Activated CD4-positive, alpha-beta T cell treated with anti-CD3 and anti-CD28 coated beads, Interleukin-2, amount 10 ng/mL, durations not matched to agents 24 days and 14 days (primary cell): ENCODE results near the gene CAPSL. TPM values are rescaled to one million over a fixed set of nuclear protein-coding genes. Genes with fewer than 3 reads are reported as not detected.

Experiments used
- DNase-seq: peaks from one replicate; pipeline ENCODE4 v3.0.0; 2022
- H3K27ac Mint-ChIP-seq: one replicate; pipeline ENCODE4 v1.8.0; 2022; ENCODE audit warnings: mild to moderate bottlenecking, mixed read lengths
- H3K27me3 Mint-ChIP-seq: one replicate; pipeline ENCODE4 v1.8.0; 2022; ENCODE audit warnings: mixed read lengths
- H3K36me3 Mint-ChIP-seq: one replicate; pipeline ENCODE4 v1.8.0; 2022; ENCODE audit warnings: low read depth, mild to moderate bottlenecking, mixed read lengths
- H3K4me1 Mint-ChIP-seq: one replicate; pipeline ENCODE4 v1.8.0; 2021; ENCODE audit warnings: mixed read lengths
- H3K4me3 Mint-ChIP-seq: one replicate; pipeline ENCODE4 v1.8.0; 2022; ENCODE audit warnings: mild to moderate bottlenecking, moderate library complexity, mixed read lengths
- H3K9me3 Mint-ChIP-seq: one replicate; pipeline ENCODE4 v1.8.0; 2021; ENCODE audit warnings: mixed read lengths
- intact Hi-C: fragments of 100-400 bp; cut with micrococcal nuclease; formaldehyde crosslinking; loops from one replicate; pipeline ENCODE4 v1.15.1; 2023
- total RNA-seq: library from RNA; stranded (reverse); gene quantifications from 2 replicates; pipeline ENCODE4 v1.2.3, GENCODE V29; 2022

Gene CAPSL
- total RNA-seq, 1 donor from 2014 or later = not detected

DNA sequence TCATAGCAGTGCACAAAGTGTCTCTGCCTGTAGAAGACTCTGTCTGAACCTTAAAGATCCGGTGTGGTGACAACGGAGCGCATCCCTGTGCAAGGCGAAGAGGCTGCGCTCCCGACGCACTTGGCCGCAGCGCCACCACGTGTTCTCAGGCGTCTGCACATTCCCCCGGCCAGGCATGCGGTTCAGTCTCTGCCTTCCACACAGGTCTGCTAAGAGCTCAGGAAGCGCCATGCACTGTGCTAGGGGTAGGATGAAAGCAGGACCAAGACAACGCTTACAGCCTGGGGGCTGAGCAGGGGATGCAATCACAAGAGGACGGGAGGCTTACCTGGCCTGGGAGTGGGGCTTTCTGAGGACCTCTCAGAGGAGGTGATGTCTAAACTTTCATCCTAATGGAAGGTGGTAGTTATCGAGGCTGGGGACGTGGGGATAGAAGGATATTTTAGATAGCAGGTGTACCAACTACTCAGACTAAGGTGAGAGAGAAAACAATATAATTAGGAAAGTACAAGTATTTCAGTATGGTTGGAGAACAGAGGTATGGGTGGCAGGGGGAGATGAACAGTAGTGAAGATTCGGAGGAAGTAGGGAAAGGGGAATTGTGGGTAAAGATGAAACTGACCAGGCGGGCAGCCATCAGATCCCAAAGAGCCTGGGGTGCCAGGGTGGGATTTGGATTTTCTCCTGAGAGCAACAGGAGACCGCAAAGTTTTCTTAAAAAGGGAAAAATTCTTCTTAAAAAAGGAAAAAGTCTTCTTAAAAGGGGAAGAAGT lies 13.3 kb downstream of the CAPSL start:
- Mint-ChIP-seq H3K27me3 (peaks cover 7% of the 10 kb centered on the region), H3K27ac (peak overlapping the region; percentile 81), H3K9me3 (no peaks in the 10 kb centered on the region), H3K4me3 (peak overlapping the region; percentile 77), H3K4me1 (peaks cover 26% of the 10 kb centered on the region), H3K36me3 (no peaks in the 10 kb centered on the region)
- peak; percentile 96 for DNase-seq
- intact Hi-C loops = loop anchor here (1.0 to 5.0 kb wide), 11 partner anchors 21 to 923 kb away; partner anchors contain the start of gene SPEF2

DNA sequence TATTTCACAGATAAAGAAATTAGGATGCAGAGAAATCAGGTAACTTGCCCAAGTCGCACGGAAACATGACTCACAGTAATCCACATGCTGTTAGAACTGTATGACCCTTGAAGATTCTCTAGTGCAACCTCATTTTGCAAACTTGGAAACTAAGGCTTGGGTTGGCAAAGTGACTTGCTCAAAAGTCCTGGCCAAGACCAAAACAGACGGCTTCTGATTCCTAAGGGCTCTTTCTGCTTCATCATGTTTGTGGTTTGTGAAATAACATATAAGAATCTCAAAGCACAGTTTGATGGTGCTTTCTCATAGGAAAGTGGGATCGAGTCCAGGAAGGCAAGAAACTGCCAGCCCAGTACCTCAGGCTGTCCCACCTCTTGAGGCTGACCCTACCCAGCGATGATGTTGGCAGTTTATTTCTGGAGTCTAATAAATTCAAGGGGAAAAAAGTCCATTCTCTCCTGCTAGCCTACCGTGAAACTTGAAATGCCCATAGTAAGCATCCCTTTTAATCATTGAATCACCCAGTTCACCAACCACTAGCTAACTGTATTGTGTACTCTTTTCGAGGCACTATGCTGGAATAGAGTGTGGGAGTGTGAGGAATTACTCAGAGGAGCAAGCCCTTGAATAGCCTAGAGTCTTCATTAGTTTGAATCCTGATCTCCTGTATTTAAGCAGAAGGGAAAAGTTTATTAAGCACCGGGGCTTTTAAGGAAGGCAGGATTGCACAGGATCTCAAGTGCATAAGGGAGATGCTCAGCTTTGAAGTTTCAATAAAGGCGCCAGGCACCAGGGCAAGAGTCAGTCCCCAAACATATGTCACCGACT lies 14.1 kb downstream of the CAPSL start:
- H3K27ac Mint-ChIP-seq = peak overlapping the region; percentile 81

DNA sequence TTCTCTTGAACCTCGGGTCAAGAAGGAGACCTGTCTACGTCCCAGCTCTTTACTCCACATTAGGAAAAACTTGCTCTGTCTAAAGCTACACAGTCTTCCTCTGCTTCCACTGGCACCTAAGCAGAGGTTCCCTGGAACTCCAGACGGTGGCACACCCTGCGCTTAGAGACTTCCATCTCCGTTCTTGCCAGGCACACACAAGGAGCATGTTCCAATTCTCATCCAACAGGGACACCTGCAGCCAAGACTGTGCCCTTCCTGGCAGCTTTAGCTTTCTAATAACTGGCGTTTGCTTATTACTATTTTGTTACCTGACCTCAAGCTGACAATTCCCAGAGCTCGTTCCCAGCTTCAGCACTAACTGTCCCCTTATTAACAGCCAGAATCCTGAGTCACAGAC lies 16.0 kb downstream of the CAPSL start:
- H3K27ac Mint-ChIP-seq = peak overlapping the region; percentile 65
- H3K9me3 Mint-ChIP-seq = peaks cover 7% of the 10 kb centered on the region
- intact Hi-C loops = no loop called here
- DNase-seq = no peak
- H3K36me3 Mint-ChIP-seq = peaks cover 11% of the 10 kb centered on the region
- peaks cover 6% of the 10 kb centered on the region for H3K27me3 Mint-ChIP-seq
- H3K4me3 Mint-ChIP-seq = no peak overlapping the region
- peaks cover 38% of the 10 kb centered on the region for H3K4me1 Mint-ChIP-seq

More for the DNA sequence above, 14.1 kb downstream of the CAPSL start:
- Mint-ChIP-seq H3K36me3 (peaks cover 4% of the 10 kb centered on the region), H3K27me3 (peaks cover 7% of the 10 kb centered on the region), H3K4me3 (peak overlapping the region; percentile 77), H3K9me3 (peaks cover 5% of the 10 kb centered on the region), H3K4me1 (peaks cover 31% of the 10 kb centered on the region)
- DNase-seq = no peak
- intact Hi-C loops = loop anchor here (1.0 to 2.0 kb wide), 5 partner anchors 20 to 140 kb away; no protein-coding TSS in a partner anchor

DNA sequence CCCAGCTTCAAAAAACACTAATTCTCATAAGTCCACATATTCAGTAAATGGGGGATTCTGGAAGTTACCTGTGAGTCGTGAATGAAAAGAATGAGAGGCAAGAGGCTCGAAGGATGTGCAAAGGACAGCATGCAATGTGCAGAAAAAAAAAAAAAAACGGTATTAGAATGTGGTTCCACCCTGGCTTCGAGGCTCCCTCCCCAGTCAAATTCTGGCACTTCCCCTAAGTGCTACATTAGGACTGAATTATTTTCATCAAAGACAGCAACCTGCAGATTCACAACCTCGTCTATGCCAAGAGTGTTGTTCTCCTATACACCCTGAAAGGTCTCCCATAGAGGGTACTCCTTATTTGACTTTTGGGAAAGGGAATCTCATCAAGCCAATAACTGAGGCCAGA lies 16.5 kb downstream of the CAPSL start:
- Mint-ChIP-seq H3K27me3 (peaks cover 4% of the 10 kb centered on the region), H3K4me1 (peaks cover 38% of the 10 kb centered on the region), H3K9me3 (peaks cover 7% of the 10 kb centered on the region), H3K36me3 (peaks cover 11% of the 10 kb centered on the region), H3K4me3 (no peak overlapping the region), H3K27ac (no peak overlapping the region)
- intact Hi-C loops = no loop called here
- DNase-seq = no peak

DNA sequence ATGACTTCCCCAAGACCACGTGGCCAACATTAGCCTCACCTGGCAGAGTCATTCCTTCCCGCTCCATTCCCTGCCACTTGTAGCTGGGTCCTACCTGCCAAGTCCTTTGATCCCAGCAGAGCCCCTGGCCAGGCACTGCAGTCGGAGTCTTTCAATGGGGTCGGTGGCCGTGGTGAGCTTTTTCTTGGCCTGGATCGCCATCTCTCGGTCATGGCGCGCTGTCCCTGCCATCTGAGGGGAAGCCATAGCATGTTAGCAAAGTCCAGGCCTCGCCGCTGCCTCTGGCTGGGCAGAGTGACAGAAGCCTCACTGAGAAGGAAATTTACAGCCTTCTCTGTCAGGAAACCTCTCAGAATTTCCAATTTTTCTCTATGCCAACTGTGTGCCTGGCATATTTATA lies 17.5 kb downstream of the CAPSL start:
- H3K4me1 Mint-ChIP-seq = peaks cover 33% of the 10 kb centered on the region
- no peak overlapping the region for H3K4me3 Mint-ChIP-seq
- peaks cover 12% of the 10 kb centered on the region for H3K9me3 Mint-ChIP-seq
- H3K36me3 Mint-ChIP-seq = peaks cover 14% of the 10 kb centered on the region
- intact Hi-C loops = no loop called here
- DNase-seq = no peak
- H3K27ac Mint-ChIP-seq = no peak overlapping the region
- H3K27me3 Mint-ChIP-seq = peaks cover 4% of the 10 kb centered on the region

DNA sequence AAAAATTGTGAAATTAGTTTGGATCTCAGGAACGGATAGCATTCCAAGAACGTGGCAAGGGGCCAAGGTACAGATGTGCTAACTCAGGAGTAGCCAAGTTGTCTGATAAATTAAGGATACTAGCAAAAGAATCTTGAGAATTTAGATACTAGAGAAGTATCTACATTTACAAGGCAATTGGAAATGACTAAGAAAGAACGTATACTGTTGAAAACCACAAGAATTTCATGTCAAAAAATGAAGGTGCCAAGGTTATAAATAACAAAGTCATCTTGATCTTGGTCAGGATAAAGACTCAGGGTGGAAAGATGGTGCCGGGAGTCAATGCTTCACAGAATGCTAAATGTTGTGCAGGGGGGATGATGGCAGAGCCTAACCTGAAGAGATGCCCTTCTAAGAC lies 19.2 kb downstream of the CAPSL start:
- Mint-ChIP-seq H3K27me3 (no peaks in the 10 kb centered on the region), H3K4me3 (peak overlapping the region; percentile 0), H3K4me1 (peaks cover 20% of the 10 kb centered on the region), H3K36me3 (peaks cover 20% of the 10 kb centered on the region), H3K27ac (peak overlapping the region; percentile 69), H3K9me3 (peaks cover 17% of the 10 kb centered on the region)
- DNase-seq = no peak
- intact Hi-C loops = loop anchor here (1.0 kb wide), 1 partner anchor 10 kb away; no protein-coding TSS in a partner anchor

DNA sequence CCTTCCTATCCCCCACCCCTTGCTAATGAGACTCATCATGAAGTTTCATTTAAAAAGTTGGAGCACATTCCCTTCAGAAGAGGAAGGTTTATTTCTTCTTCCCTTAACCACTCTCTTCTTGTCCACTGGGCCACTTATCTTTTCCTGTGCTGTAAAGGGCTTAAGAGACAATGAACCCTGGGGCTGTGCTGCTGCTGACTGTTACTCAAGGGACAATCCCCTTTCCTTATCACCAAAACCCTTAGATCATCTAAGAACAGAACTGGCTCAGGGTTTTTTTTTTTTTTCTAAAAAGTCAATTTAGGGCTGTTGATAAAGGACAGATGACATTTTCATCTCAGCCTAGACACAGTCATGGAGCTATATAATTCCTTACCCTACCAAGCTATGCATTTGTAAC lies 29.6 kb downstream of the CAPSL start:
- no peak overlapping the region for H3K27ac Mint-ChIP-seq
- H3K9me3 Mint-ChIP-seq = peaks cover 26% of the 10 kb centered on the region
- no peak for DNase-seq
- H3K36me3 Mint-ChIP-seq = peaks cover 14% of the 10 kb centered on the region
- peaks cover 2% of the 10 kb centered on the region for H3K27me3 Mint-ChIP-seq
- peaks cover 36% of the 10 kb centered on the region for H3K4me1 Mint-ChIP-seq
- intact Hi-C loops = loop anchor here (1.0 to 10.0 kb wide), 2 partner anchors 10 to 984 kb away; partner anchors contain the start of gene DNAJC21
- H3K4me3 Mint-ChIP-seq = no peak overlapping the region

DNA sequence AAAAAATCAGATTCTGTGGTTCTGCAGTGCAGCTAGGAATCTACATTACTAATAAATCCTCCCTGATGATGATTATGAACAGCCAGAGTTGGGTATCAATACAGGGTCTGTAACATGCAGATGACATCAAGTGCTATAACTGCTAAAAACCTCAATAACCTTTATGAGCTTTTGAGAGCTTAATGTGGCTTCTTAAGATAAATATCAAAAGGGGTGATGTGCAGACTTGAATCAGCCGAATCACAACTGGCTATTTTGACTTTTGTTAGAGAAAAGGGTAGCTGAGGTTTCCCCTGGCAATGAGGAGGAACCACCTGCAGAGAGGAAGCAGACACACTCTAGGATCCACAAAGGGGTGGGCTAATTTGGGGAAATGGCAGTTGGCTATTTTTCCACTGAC lies 30.2 kb downstream of the CAPSL start:
- H3K27me3 Mint-ChIP-seq = peaks cover 1% of the 10 kb centered on the region
- H3K9me3 Mint-ChIP-seq = peaks cover 24% of the 10 kb centered on the region
- peaks cover 13% of the 10 kb centered on the region for H3K36me3 Mint-ChIP-seq
- peak overlapping the region; percentile 70 for H3K27ac Mint-ChIP-seq
- intact Hi-C loops = loop anchor here (10.0 kb wide), 1 partner anchor 983 kb away; the partner anchor contains the start of gene DNAJC21
- DNase-seq = no peak
- H3K4me3 Mint-ChIP-seq = no peak overlapping the region
- H3K4me1 Mint-ChIP-seq = peaks cover 41% of the 10 kb centered on the region

DNA sequence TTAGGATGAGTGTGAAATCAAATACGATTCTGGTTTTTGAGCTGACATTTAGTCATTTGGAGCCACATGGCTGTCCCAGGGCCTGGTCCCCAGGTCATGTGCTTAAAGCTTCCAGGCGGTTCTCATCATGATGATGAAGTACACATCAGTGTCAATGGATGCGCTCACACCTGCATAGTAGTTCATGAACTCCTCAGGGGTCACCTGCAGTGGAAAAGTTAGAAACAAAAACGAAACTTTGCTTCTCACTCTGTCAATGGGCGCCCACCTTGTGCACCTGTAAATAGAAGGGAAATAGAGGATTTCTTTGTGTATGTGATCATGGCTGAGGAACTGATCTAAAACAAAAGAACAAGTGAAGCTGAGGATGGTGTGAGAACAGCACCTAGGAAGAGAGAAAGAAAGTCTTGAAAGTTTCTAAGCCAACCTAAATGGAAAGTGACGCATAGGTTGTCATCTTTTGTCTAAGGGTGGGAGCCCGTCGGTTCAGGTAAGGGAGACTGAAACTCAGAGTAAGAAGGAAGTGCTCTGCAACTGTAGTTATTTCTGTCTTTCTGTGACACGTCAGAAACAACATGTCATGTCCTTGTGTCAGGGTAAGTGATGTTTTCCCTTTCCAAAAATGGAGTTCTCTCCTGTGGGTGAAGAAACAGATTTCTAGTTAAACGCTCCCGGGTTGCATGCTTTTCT lies 33.8 kb downstream of the CAPSL start:
- peak overlapping the region; percentile 94 for H3K27ac Mint-ChIP-seq
- peak overlapping the region; percentile 56 for H3K4me3 Mint-ChIP-seq

DNA sequence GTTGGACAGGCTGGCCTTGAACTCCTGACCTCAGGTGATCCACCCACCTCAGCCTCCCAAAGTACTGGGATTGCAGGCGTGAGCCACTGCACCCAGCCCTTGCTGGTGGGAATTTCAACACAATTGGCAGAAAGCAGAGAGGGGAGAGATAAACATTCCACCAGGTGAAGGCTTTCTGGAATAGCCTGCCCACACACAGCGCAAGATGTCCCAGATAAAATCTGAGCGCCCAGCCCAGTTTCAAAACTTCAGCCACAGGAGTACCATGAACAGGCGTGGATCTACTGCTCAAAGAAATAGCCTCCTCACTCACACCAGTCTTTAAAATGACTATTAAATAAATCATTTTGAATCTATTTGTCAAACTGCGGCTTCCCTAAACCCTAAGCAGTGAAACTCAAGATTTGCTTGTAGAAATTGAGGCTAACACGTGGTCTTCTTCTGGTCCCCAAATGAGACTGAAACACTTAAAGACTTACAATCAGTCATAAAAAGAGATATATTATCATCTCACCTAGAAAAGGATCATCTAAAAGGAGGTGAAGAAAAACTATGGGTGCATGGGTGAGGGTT lies 34.7 kb downstream of the CAPSL start:
- H3K36me3 Mint-ChIP-seq = peaks cover 3% of the 10 kb centered on the region
- DNase-seq = no peak
- peaks cover 8% of the 10 kb centered on the region for H3K9me3 Mint-ChIP-seq
- intact Hi-C loops = loop anchor here (1.0 to 10.0 kb wide), 9 partner anchors 19 to 979 kb away; partner anchors contain the start of gene DNAJC21
- H3K27ac Mint-ChIP-seq = peak overlapping the region; percentile 94
- peaks cover 79% of the 10 kb centered on the region for H3K4me1 Mint-ChIP-seq
- no peaks in the 10 kb centered on the region for H3K27me3 Mint-ChIP-seq
- no peak overlapping the region for H3K4me3 Mint-ChIP-seq

More for the DNA sequence above, 33.8 kb downstream of the CAPSL start:
- peaks cover 75% of the 10 kb centered on the region for H3K4me1 Mint-ChIP-seq
- intact Hi-C loops = loop anchor here (1.0 to 10.0 kb wide), 10 partner anchors 20 to 980 kb away; partner anchors contain the start of gene DNAJC21
- peak; percentile 78 for DNase-seq
- peaks cover 3% of the 10 kb centered on the region for H3K36me3 Mint-ChIP-seq
- H3K27me3 Mint-ChIP-seq = no peaks in the 10 kb centered on the region
- H3K9me3 Mint-ChIP-seq = peaks cover 8% of the 10 kb centered on the region

DNA sequence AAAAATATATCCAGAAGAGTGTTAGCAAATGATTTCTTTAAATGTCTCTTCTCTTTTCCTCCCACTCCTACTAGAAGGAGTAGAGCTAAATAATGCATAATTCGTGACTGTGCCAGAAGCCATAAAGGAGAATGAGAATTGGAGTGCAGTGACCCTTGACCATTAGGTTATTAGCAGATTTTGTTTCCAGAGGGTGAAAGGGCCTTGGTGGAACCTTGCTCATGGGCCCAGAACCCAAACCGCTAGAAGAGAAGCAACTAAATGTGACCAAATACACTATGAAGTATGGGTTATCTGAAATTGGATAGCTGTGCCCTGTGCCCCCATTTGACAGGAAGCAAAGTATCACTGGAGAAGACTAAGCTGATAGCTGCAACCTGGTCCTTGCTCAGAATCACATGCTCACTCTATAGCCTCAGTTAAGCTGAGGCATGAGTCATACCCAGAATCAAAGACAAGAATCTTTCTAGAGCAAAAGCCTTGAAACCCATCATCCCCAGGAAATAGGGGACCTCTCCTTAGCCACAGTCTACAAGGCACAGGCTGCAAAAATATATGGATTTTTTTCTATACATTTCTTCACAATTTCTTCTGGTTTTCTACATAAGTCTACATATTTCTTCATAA lies 36.3 kb downstream of the CAPSL start:
- H3K9me3 Mint-ChIP-seq = peaks cover 8% of the 10 kb centered on the region
- peaks cover 3% of the 10 kb centered on the region for H3K36me3 Mint-ChIP-seq
- intact Hi-C loops = loop anchor here (1.0 to 10.0 kb wide), 2 partner anchors 66 to 977 kb away; partner anchors contain the start of gene DNAJC21
- H3K4me1 Mint-ChIP-seq = peaks cover 76% of the 10 kb centered on the region
- H3K27ac Mint-ChIP-seq = peak overlapping the region; percentile 79
- peak; percentile 87 for DNase-seq
- H3K4me3 Mint-ChIP-seq = peak overlapping the region; percentile 36
- H3K27me3 Mint-ChIP-seq = no peaks in the 10 kb centered on the region

DNA sequence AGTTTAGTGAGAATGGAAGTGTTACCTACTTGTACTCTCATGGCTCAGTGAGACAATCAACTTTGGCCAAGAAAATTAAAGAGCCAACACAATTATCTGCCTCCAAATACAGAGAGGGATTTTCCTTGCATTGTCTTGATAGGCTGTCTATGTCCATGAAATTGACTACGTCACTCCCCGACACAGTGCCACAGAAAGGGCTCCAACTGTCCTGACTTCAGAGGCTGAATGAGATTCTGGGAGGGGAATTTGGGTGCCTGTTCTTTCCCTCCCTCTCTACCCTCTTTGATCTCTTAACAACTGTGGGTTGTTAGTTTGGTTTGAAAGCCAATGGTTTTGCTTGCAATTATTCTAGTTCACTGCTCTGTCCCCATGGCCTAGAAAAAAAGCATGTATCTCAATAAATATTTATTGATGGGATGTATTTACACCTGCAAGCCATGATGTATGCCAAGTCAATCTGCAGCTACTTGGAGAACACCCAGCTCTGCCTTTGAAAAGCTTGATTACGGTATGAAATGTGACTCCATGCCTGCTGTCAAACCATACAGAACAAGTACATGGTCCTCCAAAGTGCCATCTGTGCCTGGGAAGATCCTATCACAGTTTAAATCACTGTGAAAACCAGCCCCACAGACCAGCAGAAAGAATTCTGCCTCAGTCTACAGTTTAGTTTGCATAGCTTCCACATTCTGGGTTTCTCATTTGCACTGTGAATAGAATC lies 37.3 kb downstream of the CAPSL start:
- no peak for DNase-seq
- H3K27ac Mint-ChIP-seq = peak overlapping the region; percentile 79
- peaks cover 4% of the 10 kb centered on the region for H3K9me3 Mint-ChIP-seq
- peak overlapping the region; percentile 14 for H3K4me3 Mint-ChIP-seq
- intact Hi-C loops = loop anchor here (10.0 kb wide), 1 partner anchor 976 kb away; the partner anchor contains the start of gene DNAJC21
- H3K27me3 Mint-ChIP-seq = no peaks in the 10 kb centered on the region
- peaks cover 1% of the 10 kb centered on the region for H3K36me3 Mint-ChIP-seq
- peaks cover 73% of the 10 kb centered on the region for H3K4me1 Mint-ChIP-seq
